DMS153 (cell line): ENCODE measurements around the gene CCNJL.

Experiments used
- DNase-seq: peaks from one replicate; lab custom pipeline; 2025; lab: John Stamatoyannopoulos, UW

Gene CCNJL

GRCh38 chr5:160330212-160330611 lies 17.8 kb upstream of the CCNJL start:
- no peak for DNase-seq

GRCh38 chr5:160327818-160328217 lies 15.5 kb upstream of the CCNJL start:
- no peak for DNase-seq

- no peak for DNase-seq
Observed at GRCh38 chr5:160326981-160327380, 14.6 kb upstream of the CCNJL start.

- no peak for DNase-seq
Observed at GRCh38 chr5:160325716-160326115, 13.4 kb upstream of the CCNJL start.

- DNase-seq: no peak
Observed at GRCh38 chr5:160324886-160325285, 12.5 kb upstream of the CCNJL start.

GRCh38 chr5:160318409-160318808 lies 6.0 kb upstream of the CCNJL start:
- DNase-seq: no peak

- DNase-seq: no peak
Observed at GRCh38 chr5:160317434-160317833, 5.1 kb upstream of the CCNJL start.

GRCh38 chr5:160315968-160316367 lies 3.6 kb upstream of the CCNJL start:
- DNase-seq: no peak

GRCh38 chr5:160312960-160313727 lies 780 bp upstream of the CCNJL start:
- DNase-seq: no peak

- no peak for DNase-seq
Observed at GRCh38 chr5:160311491-160312133, 752 bp downstream of the CCNJL start.

- DNase-seq: no peak
Observed at GRCh38 chr5:160310552-160311295, 1.6 kb downstream of the CCNJL start.

GRCh38 chr5:160310140-160310539 lies 2.2 kb downstream of the CCNJL start:
- DNase-seq: no peak

- no peak for DNase-seq
Observed at GRCh38 chr5:160306696-160307095, 5.7 kb downstream of the CCNJL start.

- no peak for DNase-seq
Observed at GRCh38 chr5:160305319-160305718, 7.0 kb downstream of the CCNJL start.

- no peak for DNase-seq
Observed at GRCh38 chr5:160303690-160304089, 8.7 kb downstream of the CCNJL start.

GRCh38 chr5:160298189-160298588 lies 14.2 kb downstream of the CCNJL start:
- no peak for DNase-seq

- no peak for DNase-seq
Observed at GRCh38 chr5:160297776-160298175, 14.6 kb downstream of the CCNJL start.

GRCh38 chr5:160297004-160297403 lies 15.4 kb downstream of the CCNJL start:
- no peak for DNase-seq

- no peak for DNase-seq
Observed at GRCh38 chr5:160296496-160296895, 15.9 kb downstream of the CCNJL start.

GRCh38 chr5:160293901-160294561 lies 18.3 kb downstream of the CCNJL start:
- no peak for DNase-seq

GRCh38 chr5:160293386-160293785 lies 19.0 kb downstream of the CCNJL start:
- no peak for DNase-seq

- DNase-seq: no peak
Observed at GRCh38 chr5:160291467-160291866, 20.9 kb downstream of the CCNJL start.
